ENCODE results near the gene SEPTIN10. TPM values are rescaled to one million over a fixed set of nuclear protein-coding genes. Genes with fewer than 3 reads are reported as not detected.

The SEPTIN10 gene
- total RNA-seq, 1 donor from 2014 or later: 99.5 TPM

DNA sequence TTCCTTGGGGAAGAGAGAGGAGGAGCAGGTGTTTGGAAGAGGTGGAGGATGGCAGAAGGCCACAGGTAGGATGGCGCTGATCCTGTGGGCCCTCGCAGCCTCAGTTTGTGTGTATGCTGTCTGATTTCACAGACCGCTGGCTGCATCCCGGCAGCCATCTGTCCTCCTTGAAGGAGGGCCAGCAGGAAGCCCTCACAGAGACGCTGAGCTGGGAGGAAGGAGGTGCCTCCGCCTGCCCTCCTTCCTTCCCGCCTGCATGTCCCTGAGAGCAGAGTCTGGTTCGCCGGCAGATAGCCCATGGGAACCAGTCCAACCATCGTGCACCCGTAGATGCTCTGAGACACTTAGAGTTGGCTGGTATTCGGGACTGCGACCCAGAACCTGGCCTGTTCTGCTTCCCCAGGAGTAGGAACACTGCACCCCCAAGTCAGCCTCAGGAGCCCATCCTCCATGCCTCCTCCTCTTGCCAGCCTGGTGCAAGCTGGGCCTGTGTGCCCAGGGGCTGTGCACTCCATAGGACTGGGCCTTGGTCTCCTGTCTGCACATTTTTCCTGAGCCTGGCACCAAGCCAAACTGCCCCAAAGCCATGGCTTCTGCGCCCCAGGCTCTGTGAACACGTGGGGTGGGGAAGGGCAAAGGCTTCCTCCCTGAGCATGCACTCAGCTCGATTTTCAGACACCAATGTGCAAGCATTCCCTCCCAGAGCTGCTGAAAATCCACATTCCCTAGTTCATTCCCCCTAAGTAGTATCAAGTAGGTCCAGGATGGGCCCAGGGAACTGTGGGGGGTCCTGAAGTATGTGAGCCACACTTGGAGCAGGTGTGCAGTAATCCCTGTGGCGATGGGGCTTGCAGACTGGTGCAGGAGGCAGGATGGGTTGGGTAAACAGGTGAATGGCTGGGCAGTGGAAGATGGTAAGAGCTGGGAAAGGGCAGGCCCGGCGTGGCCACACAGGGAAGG, 115.6 kb downstream of the SEPTIN10 start:
- Mint-ChIP-seq H3K4me1 (peaks cover 11% of the 10 kb centered on the region), H3K27ac (ENCODE audit: unreplicated experiment) (no peak overlapping the region), H3K4me3 (no peak overlapping the region), H3K36me3 (ENCODE audit: low read depth) (no peaks in the 10 kb centered on the region), H3K27me3 (ENCODE audit: low read depth) (no peaks in the 10 kb centered on the region), H3K9me3 (peaks cover 3% of the 10 kb centered on the region)
- TF ChIP-seq CTCF (conservative IDR thresholded peaks at IDR 0.05): no peak
- DNase-seq (ENCODE audit: low read depth, low spot score): no peak

DNA sequence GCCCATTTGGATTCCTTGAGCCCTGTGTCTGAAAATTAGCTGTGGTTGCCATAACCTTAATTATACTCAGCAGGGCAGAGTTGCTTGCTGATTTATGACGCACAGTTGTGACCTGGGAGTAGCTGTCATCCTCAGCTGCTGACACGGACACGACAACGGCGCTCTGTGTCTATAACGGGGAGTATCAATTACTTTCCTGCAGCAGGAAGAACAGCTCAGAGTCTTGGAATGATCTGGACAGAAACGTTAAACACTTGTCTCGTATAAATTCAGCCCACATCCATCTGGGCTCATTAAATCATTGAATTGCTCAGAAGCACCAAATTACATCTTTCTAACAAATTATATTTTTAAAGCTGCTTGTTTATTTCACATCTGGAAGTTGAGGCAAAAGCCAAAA, 116.3 kb downstream of the SEPTIN10 start:
- Mint-ChIP-seq H3K27me3 (ENCODE audit: low read depth) (no peaks in the 10 kb centered on the region), H3K36me3 (ENCODE audit: low read depth) (no peaks in the 10 kb centered on the region), H3K4me1 (peaks cover 4% of the 10 kb centered on the region), H3K27ac (ENCODE audit: unreplicated experiment) (no peak overlapping the region), H3K4me3 (no peak overlapping the region), H3K9me3 (peaks cover 3% of the 10 kb centered on the region)
- no peak for DNase-seq (ENCODE audit: low read depth, low spot score)
- no peak for TF ChIP-seq CTCF (conservative IDR thresholded peaks at IDR 0.05)

- Mint-ChIP-seq H3K27ac (ENCODE audit: unreplicated experiment) (no peak overlapping the region), H3K27me3 (ENCODE audit: low read depth) (no peaks in the 10 kb centered on the region), H3K4me1 (no peaks in the 10 kb centered on the region), H3K4me3 (no peak overlapping the region), H3K36me3 (ENCODE audit: low read depth) (no peaks in the 10 kb centered on the region), H3K9me3 (peaks cover 3% of the 10 kb centered on the region)
- TF ChIP-seq CTCF (conservative IDR thresholded peaks at IDR 0.05): no peak
- DNase-seq (ENCODE audit: low read depth, low spot score): no peak
Observed at GRCh38 chr2:109494351-109494750, 119.4 kb downstream of the SEPTIN10 start.

DNA sequence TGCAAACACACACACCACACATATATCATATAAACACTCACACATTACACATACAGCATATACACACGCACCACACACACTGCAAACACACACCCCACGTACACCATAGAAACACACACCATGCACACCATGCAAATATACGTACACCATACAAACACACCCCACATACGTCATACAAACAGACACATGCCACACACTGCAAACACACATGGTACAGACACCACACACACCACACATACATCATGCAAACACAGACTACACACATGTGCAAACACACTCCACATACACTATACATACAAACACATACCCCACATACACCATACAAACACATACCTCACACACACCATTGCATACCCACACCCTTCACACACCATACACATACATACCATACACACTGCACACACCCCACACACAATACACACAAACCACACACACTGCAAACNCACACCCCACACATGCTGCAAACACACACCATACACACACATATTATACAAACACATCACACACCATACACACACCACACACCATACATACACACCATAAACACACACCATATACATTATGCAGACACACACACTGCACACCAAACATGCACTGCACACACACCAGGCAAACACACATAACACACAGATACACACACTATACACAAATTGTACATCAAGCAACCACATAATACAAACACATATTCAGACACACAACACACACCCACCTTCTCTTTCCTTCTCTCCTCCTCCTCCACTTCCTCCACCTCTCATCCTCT, 120.4 kb downstream of the SEPTIN10 start:
- no peak overlapping the region for H3K27ac Mint-ChIP-seq (ENCODE audit: unreplicated experiment)
- H3K27me3 Mint-ChIP-seq (ENCODE audit: low read depth): no peaks in the 10 kb centered on the region
- H3K4me1 Mint-ChIP-seq: no peaks in the 10 kb centered on the region
- no peak for DNase-seq (ENCODE audit: low read depth, low spot score)
- no peaks in the 10 kb centered on the region for H3K36me3 Mint-ChIP-seq (ENCODE audit: low read depth)
- no peak for TF ChIP-seq CTCF (conservative IDR thresholded peaks at IDR 0.05)
- H3K4me3 Mint-ChIP-seq: no peak overlapping the region
- H3K9me3 Mint-ChIP-seq: peaks cover 3% of the 10 kb centered on the region

Other genes starting within 250 kb of the SEPTIN10 start
- gene SOWAHC, start 398 bp upstream of the SEPTIN10 start, total RNA-seq: 10.4 and 10.9 TPM in 2 replicates
- 41.0 and 55.7 TPM in 2 replicates for gene RGPD5, start 180.3 kb upstream of the SEPTIN10 start, total RNA-seq